Measurements from ENCODE around the gene AADACL4. TPM values are rescaled to one million over a fixed set of nuclear protein-coding genes. Genes with fewer than 3 reads are reported as not detected.

The AADACL4 gene
- total and polyA plus RNA-seq, 9 of the 15 experiments (the other 6 are each of a cell fraction or from before 2014, with no cell fraction given), result not detected

DNA sequence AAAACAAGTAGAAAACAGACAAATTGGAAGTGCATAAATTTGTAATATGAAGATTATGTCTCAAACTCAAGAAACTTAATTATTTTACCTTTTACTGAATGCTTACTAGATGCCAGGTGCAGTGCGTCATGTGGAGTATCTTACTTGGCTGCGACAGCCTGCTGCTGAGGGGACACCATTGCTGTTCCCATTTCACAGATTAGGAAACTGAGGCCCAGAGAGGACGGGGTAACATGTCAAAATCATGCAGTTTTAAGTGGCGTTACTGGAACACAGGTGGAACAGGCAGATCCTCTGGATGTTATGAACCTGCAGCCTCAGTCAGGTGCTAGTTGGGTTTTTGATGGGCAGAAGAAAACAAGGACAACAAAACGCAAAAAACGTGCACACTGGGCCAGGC lies 18.6 kb upstream of the AADACL4 start (continued):
- no peak for TF ChIP-seq NR4A1 (CRISPR knock-in tag; IDR thresholded peaks at IDR 0.05)
- TF ChIP-seq NR4A1 (tag; IDR thresholded peaks at IDR 0.05), result no peak
- TF ChIP-seq SMARCA5 (IDR thresholded peaks at IDR 0.05), result peak; percentile 74; the same call in 1 of the 2 replicates
- peak in 1 of 2 experiments; percentile 57; a peak in 1 of 4 replicates for TF ChIP-seq RCOR1 (IDR thresholded peaks at IDR 0.05; ENCODE audit: borderline replicate concordance in 1 of 2, low read depth in 2 of 2, low read length in 2 of 2)
- TF ChIP-seq HDAC2 (IDR thresholded peaks at IDR 0.05), result peak; percentile 77; the same call in 1 of the 2 replicates
- no peak for TF ChIP-seq ZNF57 (CRISPR knock-in tag; IDR thresholded peaks at IDR 0.05)
- TF ChIP-seq ZSCAN32 (CRISPR knock-in tag; IDR thresholded peaks at IDR 0.05), result no peak
- no peak for TF ChIP-seq NCOA4 (IDR thresholded peaks at IDR 0.05; ENCODE audit: partially characterized antibody)
- TF ChIP-seq RBM25 (IDR thresholded peaks at IDR 0.05; ENCODE audit: low read depth, low read length, severe bottlenecking), result peak; percentile 94
- TF ChIP-seq, protein P1, sequence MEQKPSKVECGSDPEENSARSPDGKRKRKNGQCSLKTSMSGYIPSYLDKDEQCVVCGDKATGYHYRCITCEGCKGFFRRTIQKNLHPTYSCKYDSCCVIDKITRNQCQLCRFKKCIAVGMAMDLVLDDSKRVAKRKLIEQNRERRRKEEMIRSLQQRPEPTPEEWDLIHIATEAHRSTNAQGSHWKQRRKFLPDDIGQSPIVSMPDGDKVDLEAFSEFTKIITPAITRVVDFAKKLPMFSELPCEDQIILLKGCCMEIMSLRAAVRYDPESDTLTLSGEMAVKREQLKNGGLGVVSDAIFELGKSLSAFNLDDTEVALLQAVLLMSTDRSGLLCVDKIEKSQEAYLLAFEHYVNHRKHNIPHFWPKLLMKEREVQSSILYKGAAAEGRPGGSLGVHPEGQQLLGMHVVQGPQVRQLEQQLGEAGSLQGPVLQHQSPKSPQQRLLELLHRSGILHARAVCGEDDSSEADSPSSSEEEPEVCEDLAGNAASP (IDR thresholded peaks at IDR 0.05), result no peak
- peak; percentile 75 for TF ChIP-seq ADNP (tag; IDR thresholded peaks at IDR 0.05)
- TF ChIP-seq, protein P2, sequence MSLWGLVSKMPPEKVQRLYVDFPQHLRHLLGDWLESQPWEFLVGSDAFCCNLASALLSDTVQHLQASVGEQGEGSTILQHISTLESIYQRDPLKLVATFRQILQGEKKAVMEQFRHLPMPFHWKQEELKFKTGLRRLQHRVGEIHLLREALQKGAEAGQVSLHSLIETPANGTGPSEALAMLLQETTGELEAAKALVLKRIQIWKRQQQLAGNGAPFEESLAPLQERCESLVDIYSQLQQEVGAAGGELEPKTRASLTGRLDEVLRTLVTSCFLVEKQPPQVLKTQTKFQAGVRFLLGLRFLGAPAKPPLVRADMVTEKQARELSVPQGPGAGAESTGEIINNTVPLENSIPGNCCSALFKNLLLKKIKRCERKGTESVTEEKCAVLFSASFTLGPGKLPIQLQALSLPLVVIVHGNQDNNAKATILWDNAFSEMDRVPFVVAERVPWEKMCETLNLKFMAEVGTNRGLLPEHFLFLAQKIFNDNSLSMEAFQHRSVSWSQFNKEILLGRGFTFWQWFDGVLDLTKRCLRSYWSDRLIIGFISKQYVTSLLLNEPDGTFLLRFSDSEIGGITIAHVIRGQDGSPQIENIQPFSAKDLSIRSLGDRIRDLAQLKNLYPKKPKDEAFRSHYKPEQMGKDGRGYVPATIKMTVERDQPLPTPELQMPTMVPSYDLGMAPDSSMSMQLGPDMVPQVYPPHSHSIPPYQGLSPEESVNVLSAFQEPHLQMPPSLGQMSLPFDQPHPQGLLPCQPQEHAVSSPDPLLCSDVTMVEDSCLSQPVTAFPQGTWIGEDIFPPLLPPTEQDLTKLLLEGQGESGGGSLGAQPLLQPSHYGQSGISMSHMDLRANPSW (CRISPR knock-in tag; IDR thresholded peaks at IDR 0.05), result no peak
- TF ChIP-seq POLR2A (conservative IDR thresholded peaks at IDR 0.05), result no peak
- peak; percentile 95 for TF ChIP-seq BCOR (IDR thresholded peaks at IDR 0.05)
- no peak for TF ChIP-seq ZFP30 (CRISPR knock-in tag; IDR thresholded peaks at IDR 0.05; ENCODE audit: borderline replicate concordance)
- 0 out of 2 replicates have a peak, but pooled peaks have one; percentile 51 for TF ChIP-seq CBX1 (IDR thresholded peaks at IDR 0.05; ENCODE audit: low read depth)
- peak; percentile 54 to 81; a peak in 3 of 4 replicates for TF ChIP-seq KDM1A (IDR thresholded peaks at IDR 0.05)

Data from K562 (cell line).